Activated CD4-positive, alpha-beta T cell treated with anti-CD3 and anti-CD28 coated beads, Interleukin-2, amount 10 ng/mL, durations not matched to agents 24 days and 14 days (primary cell): Measurements from ENCODE around the gene CHP1. TPM values are rescaled to one million over a fixed set of nuclear protein-coding genes. Genes with fewer than 3 reads are reported as not detected.
"Not testable (repeated sequence)": the region's sequence is repeated elsewhere in the genome, so short reads cannot be mapped to it uniquely, and the experiment has no call there.

ENCODE experiments used
- DNase-seq: peaks from one replicate; pipeline ENCODE4 v3.0.0; 2022
- H3K27ac Mint-ChIP-seq: one replicate; pipeline ENCODE4 v1.8.0; 2022; ENCODE audit warnings: mild to moderate bottlenecking, mixed read lengths
- H3K27me3 Mint-ChIP-seq: one replicate; pipeline ENCODE4 v1.8.0; 2022; ENCODE audit warnings: mixed read lengths
- H3K36me3 Mint-ChIP-seq: one replicate; pipeline ENCODE4 v1.8.0; 2022; ENCODE audit warnings: low read depth, mild to moderate bottlenecking, mixed read lengths
- H3K4me1 Mint-ChIP-seq: one replicate; pipeline ENCODE4 v1.8.0; 2021; ENCODE audit warnings: mixed read lengths
- H3K4me3 Mint-ChIP-seq: one replicate; pipeline ENCODE4 v1.8.0; 2022; ENCODE audit warnings: mild to moderate bottlenecking, moderate library complexity, mixed read lengths
- H3K9me3 Mint-ChIP-seq: one replicate; pipeline ENCODE4 v1.8.0; 2021; ENCODE audit warnings: mixed read lengths
- intact Hi-C: fragments of 100-400 bp; cut with micrococcal nuclease; formaldehyde crosslinking; loops from one replicate; pipeline ENCODE4 v1.15.1; 2023
- total RNA-seq: library from RNA; stranded (reverse); gene quantifications from 2 replicates; pipeline ENCODE4 v1.2.3, GENCODE V29; 2022

Gene CHP1
- total RNA-seq, 1 donor from 2014 or later = 47.4 TPM

DNA sequence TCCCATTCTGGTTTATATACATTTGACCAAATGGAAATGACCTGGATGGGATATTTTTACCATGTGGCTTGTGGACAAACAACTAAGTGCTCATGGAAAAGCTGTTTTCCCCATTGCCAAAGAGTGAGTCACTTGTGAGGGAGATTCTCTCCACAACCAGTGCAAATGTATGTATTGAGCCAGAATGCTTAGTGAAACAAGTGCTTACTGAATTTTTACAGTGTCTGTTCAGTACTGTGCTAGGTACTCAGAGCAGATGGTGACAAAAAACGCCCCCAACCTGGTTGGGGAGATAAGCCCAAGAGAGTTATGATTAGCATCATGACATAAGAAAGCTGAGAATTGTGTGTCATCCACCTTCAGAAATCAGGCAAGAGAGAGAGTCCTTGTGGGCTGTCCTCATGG, 2.3 kb downstream of the CHP1 start:
- no peak overlapping the region for H3K27ac Mint-ChIP-seq
- intact Hi-C loops = no loop called here
- peaks cover 26% of the 10 kb centered on the region for H3K4me1 Mint-ChIP-seq
- no peaks in the 10 kb centered on the region for H3K9me3 Mint-ChIP-seq
- no peaks in the 10 kb centered on the region for H3K36me3 Mint-ChIP-seq
- H3K27me3 Mint-ChIP-seq = no peaks in the 10 kb centered on the region
- H3K4me3 Mint-ChIP-seq = no peak overlapping the region
- DNase-seq = no peak

GRCh38 chr15:41235228-41235627, 4.2 kb downstream of the CHP1 start:
- H3K27ac Mint-ChIP-seq, H3K36me3 Mint-ChIP-seq, intact Hi-C loops, H3K27me3 Mint-ChIP-seq, DNase-seq, H3K4me3 Mint-ChIP-seq, H3K9me3 Mint-ChIP-seq: not testable (repeated sequence)
- H3K4me1 Mint-ChIP-seq = peaks cover 30% of the 10 kb centered on the region

DNA sequence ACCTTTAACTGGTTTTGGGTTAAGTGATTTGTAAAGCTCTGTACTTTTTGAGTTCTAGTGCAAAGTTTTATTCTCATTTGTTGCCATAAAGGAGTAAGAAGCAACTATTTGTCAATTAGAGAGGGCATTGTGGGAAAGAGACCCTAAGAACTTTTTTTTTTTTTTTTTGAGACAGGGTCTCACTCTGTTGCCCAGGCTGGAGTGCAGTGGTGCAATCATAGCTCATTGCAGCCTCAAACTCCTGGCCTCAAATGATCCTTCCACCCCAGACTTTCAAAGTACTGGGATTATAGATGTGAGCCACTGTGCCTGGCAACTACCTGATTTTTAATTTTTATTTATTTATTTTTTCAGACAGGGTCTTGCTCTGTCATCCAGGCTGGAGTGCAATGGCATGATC, 4.9 kb downstream of the CHP1 start:
- peaks cover 1% of the 10 kb centered on the region for H3K36me3 Mint-ChIP-seq
- H3K4me3 Mint-ChIP-seq = no peak overlapping the region
- H3K27me3 Mint-ChIP-seq = no peaks in the 10 kb centered on the region
- intact Hi-C loops = no loop called here
- no peak for DNase-seq
- H3K9me3 Mint-ChIP-seq = no peaks in the 10 kb centered on the region
- H3K27ac Mint-ChIP-seq = no peak overlapping the region
- peaks cover 32% of the 10 kb centered on the region for H3K4me1 Mint-ChIP-seq

DNA sequence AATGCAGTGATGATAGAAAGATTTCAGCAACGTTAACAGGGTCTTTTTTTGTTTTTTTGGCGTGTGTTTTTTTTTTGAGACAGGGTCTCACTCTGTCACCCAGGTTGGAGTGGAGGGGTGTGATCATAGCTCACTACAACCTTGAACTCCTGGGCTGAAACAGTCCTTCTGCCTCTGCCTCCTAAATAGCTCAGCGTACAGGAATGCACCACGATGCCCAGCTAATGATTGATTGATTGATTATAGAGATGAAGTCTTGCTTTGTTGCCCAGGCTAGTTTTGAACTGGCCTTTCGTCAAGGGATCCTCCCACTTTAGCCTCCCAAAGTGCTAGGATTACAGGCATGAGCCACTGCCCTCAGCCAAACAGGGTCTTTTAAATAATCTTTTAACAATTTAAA, 7.0 kb downstream of the CHP1 start:
- H3K27me3 Mint-ChIP-seq = no peaks in the 10 kb centered on the region
- no peak for DNase-seq
- intact Hi-C loops = no loop called here
- H3K4me1 Mint-ChIP-seq = peaks cover 22% of the 10 kb centered on the region
- H3K27ac Mint-ChIP-seq = no peak overlapping the region
- peaks cover 4% of the 10 kb centered on the region for H3K36me3 Mint-ChIP-seq
- H3K9me3 Mint-ChIP-seq = no peaks in the 10 kb centered on the region
- no peak overlapping the region for H3K4me3 Mint-ChIP-seq

- Mint-ChIP-seq H3K4me1 (peaks cover 13% of the 10 kb centered on the region), H3K27me3 (no peaks in the 10 kb centered on the region), H3K4me3 (no peak overlapping the region), H3K27ac (no peak overlapping the region), H3K9me3 (no peaks in the 10 kb centered on the region), H3K36me3 (peaks cover 18% of the 10 kb centered on the region)
- no peak for DNase-seq
- intact Hi-C loops = no loop called here
Measured at GRCh38 chr15:41241221-41241964, 10.3 kb downstream of the CHP1 start.

- H3K9me3 Mint-ChIP-seq, H3K4me1 Mint-ChIP-seq, H3K4me3 Mint-ChIP-seq, H3K27ac Mint-ChIP-seq, H3K36me3 Mint-ChIP-seq, DNase-seq, H3K27me3 Mint-ChIP-seq, intact Hi-C loops: not testable (repeated sequence)
Measured at GRCh38 chr15:41250745-41251144, 19.7 kb downstream of the CHP1 start.

DNA sequence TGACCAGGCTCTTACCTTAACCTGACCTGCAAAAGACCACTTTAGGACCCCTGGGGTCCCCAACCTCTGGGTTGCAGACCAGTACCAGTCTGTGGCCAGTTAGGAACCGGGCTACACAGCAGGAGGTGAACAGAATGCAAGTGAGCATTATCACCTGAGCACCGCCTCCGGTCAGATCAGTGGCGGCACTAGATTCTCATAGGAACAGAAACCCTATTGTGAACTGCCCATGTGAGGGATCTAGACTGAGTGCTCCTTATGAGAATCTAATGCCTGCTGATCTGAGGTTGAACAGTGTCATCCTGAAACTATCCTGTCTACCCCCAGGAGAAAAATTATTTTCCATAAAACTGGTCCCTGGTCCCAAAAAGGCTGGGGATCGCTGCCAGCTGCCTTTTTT, 20.3 kb downstream of the CHP1 start:
- Mint-ChIP-seq H3K9me3 (no peaks in the 10 kb centered on the region), H3K27me3 (no peaks in the 10 kb centered on the region), H3K27ac (no peak overlapping the region), H3K4me3 (no peak overlapping the region), H3K36me3 (peaks cover 9% of the 10 kb centered on the region), H3K4me1 (peaks cover 2% of the 10 kb centered on the region)
- no peak for DNase-seq
- intact Hi-C loops = no loop called here

DNA sequence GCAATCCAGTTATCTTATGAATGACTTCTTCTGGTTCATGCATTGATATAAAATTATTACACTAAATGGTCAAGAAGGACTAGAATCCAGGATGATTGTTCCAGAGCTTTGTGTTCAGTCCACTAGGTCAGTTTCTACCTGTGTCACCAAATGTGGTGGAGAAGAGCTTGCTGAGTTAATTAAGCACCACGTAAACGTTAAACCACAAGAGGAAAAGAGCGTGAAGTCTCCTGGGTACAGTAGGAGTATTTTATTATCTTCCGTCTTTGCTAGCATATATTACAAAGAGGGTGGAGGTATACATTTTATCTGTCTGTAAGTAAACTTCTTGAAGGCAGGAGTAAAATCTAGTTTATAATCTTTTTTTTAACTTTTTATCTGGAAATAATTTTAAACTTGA, 23.5 kb downstream of the CHP1 start:
- H3K27ac Mint-ChIP-seq = no peak overlapping the region

GRCh38 chr15:41256103-41256502, 25.0 kb downstream of the CHP1 start:
- no peak overlapping the region for H3K4me3 Mint-ChIP-seq

More for the DNA sequence above, 23.5 kb downstream of the CHP1 start:
- DNase-seq = no peak
- Mint-ChIP-seq H3K36me3 (peaks cover 14% of the 10 kb centered on the region), H3K4me1 (peaks cover 8% of the 10 kb centered on the region), H3K9me3 (no peaks in the 10 kb centered on the region), H3K4me3 (no peak overlapping the region), H3K27me3 (no peaks in the 10 kb centered on the region)
- intact Hi-C loops = no loop called here

DNA sequence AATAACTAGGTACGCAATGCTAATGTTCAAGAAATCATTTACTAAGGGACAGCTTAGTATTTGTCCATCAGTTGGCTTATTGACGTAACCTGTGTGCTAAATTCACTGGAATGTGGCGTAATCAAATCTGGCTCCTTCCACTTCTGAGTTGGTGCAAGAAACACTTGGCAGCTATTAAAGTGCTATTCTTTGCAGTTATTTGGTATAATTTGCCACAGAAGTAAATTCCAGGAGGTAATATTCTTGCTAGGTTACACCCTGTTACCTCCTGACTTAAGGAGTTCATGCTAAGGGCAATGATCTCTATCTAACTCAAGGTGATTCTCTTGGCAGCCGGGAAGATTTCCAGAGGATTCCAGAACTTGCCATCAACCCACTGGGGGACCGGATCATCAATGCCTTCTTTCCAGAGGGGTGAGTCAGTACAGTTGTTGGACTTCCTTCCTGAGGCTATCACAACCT, 25.5 kb downstream of the CHP1 start:
- no peak overlapping the region for H3K4me3 Mint-ChIP-seq
- no peaks in the 10 kb centered on the region for H3K27me3 Mint-ChIP-seq
- H3K4me1 Mint-ChIP-seq = peaks cover 8% of the 10 kb centered on the region
- H3K9me3 Mint-ChIP-seq = no peaks in the 10 kb centered on the region
- intact Hi-C loops = no loop called here
- no peak overlapping the region for H3K27ac Mint-ChIP-seq
- peaks cover 17% of the 10 kb centered on the region for H3K36me3 Mint-ChIP-seq
- no peak for DNase-seq

More at GRCh38 chr15:41256103-41256502, 25.0 kb downstream of the CHP1 start:
- peaks cover 8% of the 10 kb centered on the region for H3K4me1 Mint-ChIP-seq
- no peaks in the 10 kb centered on the region for H3K27me3 Mint-ChIP-seq
- H3K36me3 Mint-ChIP-seq = peaks cover 17% of the 10 kb centered on the region
- no peaks in the 10 kb centered on the region for H3K9me3 Mint-ChIP-seq
- intact Hi-C loops = no loop called here
- DNase-seq = no peak
- H3K27ac Mint-ChIP-seq = no peak overlapping the region

DNA sequence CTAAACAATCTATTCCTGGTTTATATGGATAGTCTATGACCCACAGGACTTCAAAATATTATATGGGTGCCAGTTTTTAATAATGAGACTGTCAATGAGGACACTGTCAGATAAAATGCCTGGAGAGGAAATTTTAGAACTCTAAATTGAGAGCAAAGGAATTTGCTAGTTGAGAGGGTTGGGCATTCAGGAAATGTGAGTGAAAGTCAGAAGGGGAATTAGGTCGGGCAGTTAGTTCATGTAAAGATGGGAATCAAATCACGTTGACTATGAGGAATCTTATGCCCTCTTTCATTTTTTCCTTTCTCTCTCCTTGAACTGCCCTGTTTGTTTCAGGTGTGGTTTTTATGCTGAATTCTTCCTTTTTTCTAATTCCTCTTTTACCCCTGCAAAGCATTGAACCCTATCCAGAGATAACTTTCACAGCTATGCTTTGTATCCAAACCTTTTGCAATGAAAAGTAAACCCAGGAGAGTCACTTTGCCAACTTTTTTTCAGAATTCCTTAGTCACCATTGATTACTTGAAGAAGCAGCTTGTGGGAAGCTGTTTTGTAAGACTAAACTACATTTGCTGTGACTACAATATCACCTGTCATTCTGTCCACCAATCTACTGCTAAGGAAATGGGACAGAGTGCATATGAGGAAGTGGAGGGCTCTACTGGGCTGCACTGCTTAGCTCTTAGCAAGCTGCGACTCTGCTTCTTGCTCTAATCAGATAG, 27.8 kb downstream of the CHP1 start:
- H3K36me3 Mint-ChIP-seq = peaks cover 25% of the 10 kb centered on the region
- H3K4me1 Mint-ChIP-seq = peaks cover 8% of the 10 kb centered on the region
- H3K9me3 Mint-ChIP-seq = no peaks in the 10 kb centered on the region
- intact Hi-C loops = no loop called here
- no peak overlapping the region for H3K4me3 Mint-ChIP-seq
- DNase-seq = no peak
- no peaks in the 10 kb centered on the region for H3K27me3 Mint-ChIP-seq
- no peak overlapping the region for H3K27ac Mint-ChIP-seq

DNA sequence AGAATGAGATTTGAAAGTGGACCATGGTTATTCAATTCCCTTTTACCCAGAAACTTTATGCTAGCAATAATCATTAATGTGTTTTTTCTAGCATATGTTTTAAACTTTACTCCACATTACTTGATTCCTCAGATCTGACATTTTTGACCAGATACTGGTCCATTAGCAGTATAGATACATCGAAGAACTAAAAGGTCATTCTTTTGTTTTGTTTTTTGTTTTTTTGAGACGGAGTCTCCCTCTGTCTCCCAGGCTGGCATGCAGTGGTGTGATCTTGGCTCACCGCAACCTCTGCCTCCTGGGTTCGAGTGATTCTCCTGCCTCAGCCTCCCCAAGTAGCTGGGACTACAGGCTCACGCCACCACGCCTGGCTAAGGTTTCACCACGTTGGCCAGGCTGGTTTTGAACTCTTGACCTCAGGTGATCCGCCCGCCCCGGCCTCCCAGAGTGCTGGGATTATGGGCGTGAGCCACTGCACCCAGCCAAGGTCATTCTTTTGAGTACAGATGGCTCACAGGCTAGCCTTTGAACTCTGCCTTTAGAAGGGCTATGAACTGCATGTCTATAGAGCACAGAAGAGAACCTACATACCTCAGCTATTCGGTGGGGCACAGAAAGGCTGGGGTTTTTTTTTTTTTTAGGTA, 28.6 kb downstream of the CHP1 start:
- no peak for DNase-seq
- Mint-ChIP-seq H3K4me3 (no peak overlapping the region), H3K9me3 (no peaks in the 10 kb centered on the region), H3K27ac (no peak overlapping the region), H3K27me3 (no peaks in the 10 kb centered on the region), H3K36me3 (peaks cover 25% of the 10 kb centered on the region), H3K4me1 (peaks cover 5% of the 10 kb centered on the region)
- intact Hi-C loops = no loop called here

DNA sequence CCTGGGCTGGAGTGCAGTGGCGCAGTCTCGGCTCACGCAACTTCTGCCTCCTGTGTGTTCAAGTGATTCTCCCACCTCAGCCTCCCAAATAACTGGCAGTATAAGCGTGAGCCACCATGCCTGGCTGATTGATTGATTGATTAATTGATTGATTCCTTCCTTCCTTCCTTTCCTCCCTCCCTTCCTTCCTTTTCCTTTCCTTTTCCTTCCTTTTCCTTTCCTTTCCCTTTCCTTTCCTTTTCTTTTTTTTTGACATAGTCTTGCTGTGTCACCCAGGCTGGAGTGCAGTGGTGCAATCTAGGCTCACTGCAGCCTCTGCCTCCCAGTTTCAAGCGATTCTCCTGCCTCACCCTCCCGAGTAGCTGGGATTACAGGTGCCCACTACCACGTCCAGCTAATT, 29.9 kb downstream of the CHP1 start:
- H3K4me3 Mint-ChIP-seq, DNase-seq, intact Hi-C loops, H3K4me1 Mint-ChIP-seq, H3K9me3 Mint-ChIP-seq, H3K27ac Mint-ChIP-seq, H3K27me3 Mint-ChIP-seq: not testable (repeated sequence)
- peaks cover 26% of the 10 kb centered on the region for H3K36me3 Mint-ChIP-seq

DNA sequence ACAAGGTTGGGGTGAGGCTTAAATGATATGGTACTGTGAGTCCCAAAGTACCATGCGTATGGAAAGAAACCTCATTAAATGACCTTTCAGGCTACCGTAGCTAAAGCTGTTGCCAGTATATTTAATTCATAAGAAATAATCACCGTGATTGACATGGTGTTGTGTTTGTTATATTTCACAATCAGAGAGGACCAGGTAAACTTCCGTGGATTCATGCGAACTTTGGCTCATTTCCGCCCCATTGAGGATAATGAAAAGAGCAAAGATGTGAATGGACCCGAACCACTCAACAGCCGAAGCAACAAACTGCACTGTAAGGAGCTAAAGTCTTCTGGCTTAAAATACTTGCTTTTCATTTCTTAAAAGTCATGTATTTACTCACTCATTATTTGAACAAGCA, 31.5 kb downstream of the CHP1 start:
- peaks cover 32% of the 10 kb centered on the region for H3K36me3 Mint-ChIP-seq
- H3K4me1 Mint-ChIP-seq = peaks cover 5% of the 10 kb centered on the region
- no peaks in the 10 kb centered on the region for H3K9me3 Mint-ChIP-seq
- DNase-seq = no peak
- no peaks in the 10 kb centered on the region for H3K27me3 Mint-ChIP-seq
- no peak overlapping the region for H3K4me3 Mint-ChIP-seq
- H3K27ac Mint-ChIP-seq = no peak overlapping the region
- intact Hi-C loops = no loop called here
